ENCODE measurements around the gene B3GNT4. TPM values are rescaled to one million over a fixed set of nuclear protein-coding genes. Genes with fewer than 3 reads are reported as not detected.

B3GNT4 gene
- total and polyA plus RNA-seq, 10 donors: 0.42 to 0.54 (median 0.49) TPM; not detected in 7

DNA sequence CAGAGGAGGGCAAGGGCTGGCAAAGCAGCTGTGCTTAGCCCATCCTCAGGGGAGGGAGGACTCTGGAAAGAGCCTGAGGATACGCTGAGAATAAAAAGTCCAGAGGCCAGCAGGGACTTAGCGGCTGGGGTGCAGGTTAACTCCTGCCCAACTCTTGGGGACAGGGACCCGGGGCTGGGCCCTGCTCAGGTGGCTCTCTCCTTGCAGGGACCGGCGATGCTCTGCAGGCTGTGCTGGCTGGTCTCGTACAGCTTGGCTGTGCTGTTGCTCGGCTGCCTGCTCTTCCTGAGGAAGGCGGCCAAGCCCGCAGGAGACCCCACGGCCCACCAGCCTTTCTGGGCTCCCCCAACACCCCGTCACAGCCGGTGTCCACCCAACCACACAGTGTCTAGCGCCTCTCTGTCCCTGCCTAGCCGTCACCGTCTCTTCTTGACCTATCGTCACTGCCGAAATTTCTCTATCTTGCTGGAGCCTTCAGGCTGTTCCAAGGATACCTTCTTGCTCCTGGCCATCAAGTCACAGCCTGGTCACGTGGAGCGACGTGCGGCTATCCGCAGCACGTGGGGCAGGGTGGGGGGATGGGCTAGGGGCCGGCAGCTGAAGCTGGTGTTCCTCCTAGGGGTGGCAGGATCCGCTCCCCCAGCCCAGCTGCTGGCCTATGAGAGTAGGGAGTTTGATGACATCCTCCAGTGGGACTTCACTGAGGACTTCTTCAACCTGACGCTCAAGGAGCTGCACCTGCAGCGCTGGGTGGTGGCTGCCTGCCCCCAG lies 2.8 kb downstream of the B3GNT4 start:
- WGBS, 5 donors: 73 to 87% (median 75%) methylated on average over 23 to 27 of the region's 27 CpGs
- Histone ChIP-seq H3K36me3 (peaks cover 0 to 50% (median 47%) of the 10 kb centered on the region in 6 donors), H3K4me1 (peaks cover 7 to 35% (median 25%) of the 10 kb centered on the region in 6 donors), H3K9me3 (no peaks in the 10 kb centered on the region), H3K27ac (no peak overlapping the region), H3K4me3 (no peak overlapping the region), H3K27me3 (replicated peaks in 1 of 7) (peaks cover 0 to 47% (median 32%) of the 10 kb centered on the region in 7 donors)
- intact Hi-C loops (cut with DNase I; ENCODE audit: low total_unique reads): no loop called here
- TF ChIP-seq POLR2AphosphoS5 (IDR thresholded peaks at IDR 0.05) (peak; percentile 37 to 65 (median 39)), POLR2A (IDR thresholded peaks at IDR 0.05) (no peak)
- TF ChIP-seq, protein P1, sequence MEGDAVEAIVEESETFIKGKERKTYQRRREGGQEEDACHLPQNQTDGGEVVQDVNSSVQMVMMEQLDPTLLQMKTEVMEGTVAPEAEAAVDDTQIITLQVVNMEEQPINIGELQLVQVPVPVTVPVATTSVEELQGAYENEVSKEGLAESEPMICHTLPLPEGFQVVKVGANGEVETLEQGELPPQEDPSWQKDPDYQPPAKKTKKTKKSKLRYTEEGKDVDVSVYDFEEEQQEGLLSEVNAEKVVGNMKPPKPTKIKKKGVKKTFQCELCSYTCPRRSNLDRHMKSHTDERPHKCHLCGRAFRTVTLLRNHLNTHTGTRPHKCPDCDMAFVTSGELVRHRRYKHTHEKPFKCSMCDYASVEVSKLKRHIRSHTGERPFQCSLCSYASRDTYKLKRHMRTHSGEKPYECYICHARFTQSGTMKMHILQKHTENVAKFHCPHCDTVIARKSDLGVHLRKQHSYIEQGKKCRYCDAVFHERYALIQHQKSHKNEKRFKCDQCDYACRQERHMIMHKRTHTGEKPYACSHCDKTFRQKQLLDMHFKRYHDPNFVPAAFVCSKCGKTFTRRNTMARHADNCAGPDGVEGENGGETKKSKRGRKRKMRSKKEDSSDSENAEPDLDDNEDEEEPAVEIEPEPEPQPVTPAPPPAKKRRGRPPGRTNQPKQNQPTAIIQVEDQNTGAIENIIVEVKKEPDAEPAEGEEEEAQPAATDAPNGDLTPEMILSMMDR (IDR thresholded peaks at IDR 0.05 in 8 of 11, conservative IDR thresholded peaks at IDR 0.05 in 3 of 11): no peak
- DNase-seq: no peak

DNA sequence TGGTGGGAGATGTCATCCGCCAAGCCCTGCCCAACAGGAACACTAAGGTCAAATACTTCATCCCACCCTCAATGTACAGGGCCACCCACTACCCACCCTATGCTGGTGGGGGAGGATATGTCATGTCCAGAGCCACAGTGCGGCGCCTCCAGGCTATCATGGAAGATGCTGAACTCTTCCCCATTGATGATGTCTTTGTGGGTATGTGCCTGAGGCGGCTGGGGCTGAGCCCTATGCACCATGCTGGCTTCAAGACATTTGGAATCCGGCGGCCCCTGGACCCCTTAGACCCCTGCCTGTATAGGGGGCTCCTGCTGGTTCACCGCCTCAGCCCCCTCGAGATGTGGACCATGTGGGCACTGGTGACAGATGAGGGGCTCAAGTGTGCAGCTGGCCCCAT lies 3.5 kb downstream of the B3GNT4 start:
- intact Hi-C loops (cut with DNase I; ENCODE audit: low total_unique reads): no loop called here
- peaks cover 0 to 40% (median 29%) of the 10 kb centered on the region in 7 donors for H3K27me3 ChIP-seq (replicated peaks in 1 of 7)
- no peak overlapping the region for H3K4me3 ChIP-seq
- H3K4me1 ChIP-seq: peaks cover 7 to 35% (median 25%) of the 10 kb centered on the region in 6 donors
- H3K9me3 ChIP-seq: no peaks in the 10 kb centered on the region
- DNase-seq: no peak
- WGBS, 5 donors: 85 to 93% (median 90%) methylated on average over 6 to 8 of the region's 8 CpGs
- TF ChIP-seq POLR2A (IDR thresholded peaks at IDR 0.05): no peak
- TF ChIP-seq, protein P1 (IDR thresholded peaks at IDR 0.05 in 8 of 11, conservative IDR thresholded peaks at IDR 0.05 in 3 of 11): no peak
- TF ChIP-seq POLR2AphosphoS5 (IDR thresholded peaks at IDR 0.05): no peak
- H3K36me3 ChIP-seq: peaks cover 0 to 57% (median 52%) of the 10 kb centered on the region in 6 donors
- H3K27ac ChIP-seq: no peak overlapping the region

DNA sequence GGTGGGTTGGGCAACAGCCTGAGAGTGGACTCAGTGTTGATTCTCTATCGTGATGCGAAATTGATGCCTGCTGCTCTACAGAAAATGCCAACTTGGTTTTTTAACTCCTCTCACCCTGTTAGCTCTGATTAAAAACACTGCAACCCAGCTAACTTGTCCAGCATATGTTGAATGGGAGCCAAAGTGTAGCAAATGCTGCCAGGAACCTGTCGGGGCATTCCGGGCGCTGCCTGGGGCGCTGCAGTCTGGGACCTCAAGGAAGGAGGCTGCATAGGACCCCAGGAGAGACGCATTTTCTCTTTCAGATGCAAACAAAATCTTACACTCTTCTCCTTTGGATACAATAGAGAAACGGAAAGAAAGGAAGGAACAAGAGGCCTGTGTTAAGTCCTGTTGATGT lies 3.9 kb downstream of the B3GNT4 start:
- DNase-seq: no peak
- H3K27me3 ChIP-seq (replicated peaks in 1 of 7): peaks cover 0 to 36% (median 28%) of the 10 kb centered on the region in 7 donors
- TF ChIP-seq POLR2AphosphoS5 (IDR thresholded peaks at IDR 0.05) (no peak), POLR2A (IDR thresholded peaks at IDR 0.05) (no peak)
- TF ChIP-seq, protein P1 (IDR thresholded peaks at IDR 0.05 in 8 of 11, conservative IDR thresholded peaks at IDR 0.05 in 3 of 11): no peak
- peaks cover 7 to 35% (median 25%) of the 10 kb centered on the region in 6 donors for H3K4me1 ChIP-seq
- 92 to 97% (median 94%) methylated on average over 8 of the region's 8 CpGs for WGBS, 5 donors
- no peak overlapping the region for H3K4me3 ChIP-seq
- intact Hi-C loops (cut with DNase I; ENCODE audit: low total_unique reads): no loop called here
- no peak overlapping the region for H3K27ac ChIP-seq
- no peaks in the 10 kb centered on the region for H3K9me3 ChIP-seq
- H3K36me3 ChIP-seq: peaks cover 0 to 61% (median 57%) of the 10 kb centered on the region in 6 donors

DNA sequence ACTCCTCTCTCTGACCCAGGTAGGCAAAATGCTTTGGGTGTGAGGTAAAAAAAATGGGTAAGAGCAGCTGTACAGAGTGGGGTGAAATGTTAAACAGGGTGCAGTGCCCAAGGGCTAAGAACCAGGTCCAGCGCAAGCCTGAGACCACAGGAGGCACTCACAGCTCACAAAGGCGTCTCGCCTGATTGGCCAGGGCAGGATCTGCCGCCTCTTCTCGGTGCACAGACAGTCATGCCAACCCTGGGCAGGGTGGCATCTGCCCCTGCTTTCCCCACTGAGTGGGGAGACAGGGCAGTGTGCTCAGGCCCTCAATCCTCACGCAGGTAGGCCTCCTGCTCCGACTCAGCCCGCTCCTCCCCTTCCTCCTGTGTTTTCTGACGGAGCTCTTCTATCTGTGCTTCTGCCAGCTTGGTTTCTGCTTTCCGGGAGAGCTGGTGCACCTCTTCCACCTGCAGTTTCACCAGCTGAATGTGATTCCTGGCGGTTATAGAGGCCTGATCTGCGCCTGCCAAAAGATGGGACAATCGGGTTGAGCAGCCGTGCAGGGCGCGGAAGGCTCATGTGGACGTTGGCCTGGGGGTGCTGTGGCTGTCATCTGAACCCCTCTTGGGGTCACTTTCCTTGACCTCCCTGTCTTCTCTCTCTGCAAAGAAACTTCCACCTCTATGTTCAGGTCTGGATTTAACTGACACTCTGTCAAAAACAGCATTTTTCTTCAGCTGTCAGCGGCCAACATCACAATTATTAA lies 4.7 kb downstream of the B3GNT4 start:
- Histone ChIP-seq H3K4me3 (no peak overlapping the region), H3K27ac (no peak overlapping the region), H3K4me1 (peaks cover under 1 to 26% (median 17%) of the 10 kb centered on the region in 6 donors), H3K9me3 (no peaks in the 10 kb centered on the region), H3K36me3 (peaks cover 0 to 69% (median 65%) of the 10 kb centered on the region in 6 donors), H3K27me3 (replicated peaks in 1 of 7) (peaks cover 0 to 28% (median 23%) of the 10 kb centered on the region in 7 donors)
- 93 to 96% (median 94%) methylated on average over 18 of the region's 18 CpGs for WGBS, 5 donors
- no peak for DNase-seq
- intact Hi-C loops (cut with DNase I; ENCODE audit: low total_unique reads): no loop called here
- TF ChIP-seq POLR2AphosphoS5 (IDR thresholded peaks at IDR 0.05): peak in 2 of 3 donors; percentile 24 to 55
- TF ChIP-seq, protein P1 (IDR thresholded peaks at IDR 0.05 in 8 of 11, conservative IDR thresholded peaks at IDR 0.05 in 3 of 11): no peak
- no peak for TF ChIP-seq POLR2A (IDR thresholded peaks at IDR 0.05)
